IPS-15b (cell line): ENCODE measurements around the gene ABCB10.
"Not testable (repeated sequence)": the region's sequence is repeated elsewhere in the genome, so short reads cannot be mapped to it uniquely, and the experiment has no call there.

Experiments
- H3K27me3 ChIP-seq: one replicate; pipeline ENCODE4 v1.6.1; 2013; ENCODE audit warnings: low read length; ENCODE audit not compliant: control insufficient read depth, insufficient read depth
- H3K36me3 ChIP-seq: one replicate; pipeline ENCODE4 v1.6.1; 2013; ENCODE audit warnings: low read length; ENCODE audit not compliant: control insufficient read depth, insufficient read depth
- H3K4me1 ChIP-seq: one replicate; pipeline ENCODE4 v1.6.1; 2013; ENCODE audit warnings: mild to moderate bottlenecking, low read length; ENCODE audit not compliant: control insufficient read depth, insufficient read depth
- H3K4me3 ChIP-seq: one replicate; pipeline ENCODE4 v1.5.1; 2013; ENCODE audit warnings: low read depth, low read length
- H3K9ac ChIP-seq: one replicate; pipeline ENCODE4 v1.6.1; 2013; ENCODE audit warnings: low read depth, mild to moderate bottlenecking, low read length
- H3K9me3 ChIP-seq: one replicate; pipeline ENCODE4 v1.6.1; 2013; ENCODE audit warnings: mild to moderate bottlenecking, low read length; ENCODE audit not compliant: control insufficient read depth, insufficient read depth

Gene ABCB10

DNA sequence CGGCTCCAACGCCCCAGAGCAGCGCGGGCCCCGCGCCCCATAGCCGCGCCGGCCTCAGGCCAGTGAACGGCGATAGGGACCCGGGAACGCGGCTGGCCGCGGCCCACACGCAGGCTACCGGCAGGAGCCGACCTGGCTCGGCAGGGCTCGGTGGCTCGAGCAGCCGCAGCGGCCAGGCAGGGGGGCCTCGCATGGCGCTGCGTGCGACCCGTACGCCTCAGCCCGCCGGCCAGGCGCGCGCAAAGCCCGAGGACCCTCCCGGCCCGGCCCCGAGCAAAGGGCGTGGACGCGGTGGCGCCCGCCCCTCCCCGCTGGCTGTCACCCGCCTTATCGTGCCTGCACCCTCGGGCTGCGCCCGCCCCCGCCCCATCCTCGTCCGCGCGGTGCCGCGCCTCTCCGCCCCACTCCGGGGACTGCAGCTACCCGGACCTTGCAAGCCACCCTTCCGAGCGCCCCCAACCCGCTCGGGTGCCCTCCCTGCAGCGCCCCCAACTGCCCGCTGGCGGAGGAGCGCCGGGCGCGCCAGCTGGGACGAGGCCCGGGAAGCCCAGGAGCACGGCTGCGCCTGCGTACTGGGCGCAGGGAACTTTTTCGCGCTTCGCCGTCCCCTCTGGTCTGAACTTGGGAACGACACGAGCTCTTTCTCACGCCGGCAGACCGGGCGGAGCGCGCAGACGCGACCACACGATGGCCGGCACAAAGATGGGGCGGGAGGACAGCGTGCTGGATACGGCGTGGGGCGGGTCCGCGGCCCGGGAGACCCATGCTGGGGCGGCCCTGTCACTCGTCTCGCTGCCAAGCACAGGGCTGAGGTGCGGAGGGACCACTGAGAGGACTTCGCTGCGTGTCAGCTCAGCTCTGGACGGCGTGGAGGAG, at the start of gene ABCB10:
Gene ABCB10, minus strand, starts transcription at position 248 of the 876 bp plus-strand sequence. Its CDS starts 55 bp downstream, at position 193.
- Histone ChIP-seq H3K27me3 (no peaks in the 10 kb centered on the region), H3K9ac (no peak within 1 kb of the TSS), H3K4me1 (no peaks in the 10 kb centered on the region), H3K4me3 (peak within 1 kb of the TSS; percentile 62), H3K9me3 (no peaks in the 10 kb centered on the region), H3K36me3 (no peaks in the 10 kb centered on the region)

- H3K9me3 ChIP-seq, result no peaks in the 10 kb centered on the region
- no peaks in the 10 kb centered on the region for H3K4me1 ChIP-seq
- H3K9ac ChIP-seq, result no peak overlapping the region
- H3K27me3 ChIP-seq, result no peaks in the 10 kb centered on the region
- no peak overlapping the region for H3K4me3 ChIP-seq
- H3K36me3 ChIP-seq, result no peaks in the 10 kb centered on the region
Observed at GRCh38 chr1:229607370-229607769, 48.9 kb upstream of the ABCB10 start.

DNA sequence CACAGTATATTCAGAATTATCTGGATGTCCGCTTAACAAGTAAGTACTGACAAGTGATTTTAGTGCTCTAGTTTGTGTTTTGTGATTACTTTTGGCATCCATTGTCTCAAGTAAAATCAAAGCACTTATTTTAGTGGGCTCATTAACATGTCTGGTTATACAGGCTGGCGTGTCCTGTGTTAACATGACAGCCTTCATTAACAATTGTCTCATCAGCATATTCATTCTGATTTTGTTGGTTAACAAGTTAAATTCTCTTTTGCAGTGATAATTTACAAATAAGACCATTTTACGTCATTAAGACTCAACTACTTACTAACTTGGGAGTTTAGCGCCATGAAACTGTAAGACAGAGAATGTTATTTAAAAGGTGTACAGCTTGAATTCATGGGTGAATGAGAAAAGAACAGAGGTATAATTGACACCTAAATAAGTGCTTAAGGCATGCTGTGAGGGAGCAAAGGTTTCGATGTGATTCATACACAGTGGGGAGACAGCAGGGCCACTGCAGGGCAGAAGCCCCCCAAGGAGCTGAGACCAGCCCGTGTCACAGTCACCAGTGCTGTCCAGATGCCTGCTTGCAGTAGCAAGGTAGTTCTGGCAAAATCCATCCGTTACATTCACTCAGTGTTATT, 45.0 kb upstream of the ABCB10 start:
- Histone ChIP-seq H3K36me3 (no peaks in the 10 kb centered on the region), H3K4me1 (no peaks in the 10 kb centered on the region), H3K4me3 (no peak overlapping the region), H3K9ac (no peak overlapping the region), H3K9me3 (no peaks in the 10 kb centered on the region), H3K27me3 (no peaks in the 10 kb centered on the region)

DNA sequence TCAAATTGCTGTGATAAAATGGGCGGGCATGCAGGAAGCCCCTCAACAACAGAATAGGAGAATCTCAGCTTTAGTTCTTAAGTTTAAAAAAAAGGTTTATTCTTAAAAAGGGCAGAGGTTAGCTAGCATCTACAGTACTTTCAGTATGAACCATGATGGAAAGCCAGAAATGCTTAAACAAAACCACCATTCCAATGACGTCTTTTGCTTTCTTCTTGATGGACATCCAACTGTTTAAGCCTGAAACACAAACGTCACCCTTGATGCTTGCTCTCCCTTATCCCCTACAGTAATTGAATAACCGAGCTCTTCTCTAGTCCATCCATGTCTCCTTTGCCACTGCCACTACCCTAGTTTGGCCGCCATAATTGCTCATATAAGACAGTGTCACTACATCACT, 41.7 kb upstream of the ABCB10 start:
- no peaks in the 10 kb centered on the region for H3K36me3 ChIP-seq
- H3K9me3 ChIP-seq, result no peaks in the 10 kb centered on the region
- H3K4me1 ChIP-seq, result no peaks in the 10 kb centered on the region
- H3K4me3 ChIP-seq, result no peak overlapping the region
- H3K27me3 ChIP-seq, result no peaks in the 10 kb centered on the region
- H3K9ac ChIP-seq, result no peak overlapping the region

DNA sequence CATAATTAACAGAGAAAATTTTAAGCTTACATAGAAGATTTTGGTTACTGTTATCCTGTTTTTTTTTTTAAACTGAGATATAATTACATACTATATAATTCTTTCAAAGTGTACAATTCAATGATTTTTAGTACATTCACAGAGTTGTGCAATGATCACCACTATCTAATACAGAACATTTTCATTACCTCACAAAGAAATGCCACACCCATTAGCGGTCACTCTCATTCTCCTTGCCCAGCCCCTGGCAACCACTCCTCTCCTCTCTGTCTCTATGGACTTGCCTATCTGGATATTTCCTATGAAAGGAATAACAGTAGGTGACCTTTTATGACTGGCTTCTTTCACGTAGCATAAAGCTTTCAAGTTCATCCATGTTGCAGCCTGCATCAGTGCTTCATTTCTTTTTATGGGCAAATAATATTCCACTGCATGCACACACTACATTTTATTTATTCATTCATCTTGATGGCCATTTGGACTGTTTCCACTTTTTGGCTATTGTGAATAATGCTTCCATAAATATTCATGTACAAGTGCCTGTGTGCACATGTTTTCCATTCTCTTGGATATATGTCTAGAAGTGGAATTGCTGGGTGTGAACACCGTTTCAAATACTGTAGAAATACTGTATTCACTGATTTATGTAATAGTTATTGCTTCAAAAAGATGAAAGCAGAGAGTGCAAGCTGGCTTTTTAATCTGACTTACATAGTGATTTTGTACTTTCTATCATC, 40.9 kb upstream of the ABCB10 start:
- Histone ChIP-seq H3K27me3 (no peaks in the 10 kb centered on the region), H3K36me3 (no peaks in the 10 kb centered on the region), H3K9me3 (no peaks in the 10 kb centered on the region), H3K9ac (no peak overlapping the region), H3K4me1 (no peaks in the 10 kb centered on the region), H3K4me3 (no peak overlapping the region)

DNA sequence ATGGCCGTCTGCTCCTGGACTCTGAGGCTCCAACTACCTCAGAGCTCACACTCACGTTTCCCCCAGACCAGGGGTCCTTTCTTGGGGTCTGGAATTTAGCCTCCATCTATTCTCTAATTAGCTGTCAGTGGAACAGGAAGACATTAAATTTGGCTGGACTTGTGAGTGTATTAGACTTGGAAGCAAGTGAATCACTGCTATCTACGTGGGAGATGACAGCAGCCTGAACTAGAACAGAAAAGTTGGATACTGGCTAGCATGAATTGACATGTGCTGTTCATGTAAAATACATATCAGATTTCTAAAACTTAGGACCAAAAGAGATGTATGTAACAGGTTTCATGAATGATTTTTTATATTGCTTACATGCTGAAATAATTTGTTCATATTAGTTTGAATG, 39.4 kb upstream of the ABCB10 start:
- Histone ChIP-seq H3K36me3 (peaks cover 2% of the 10 kb centered on the region), H3K9ac (no peak overlapping the region), H3K9me3 (no peaks in the 10 kb centered on the region), H3K27me3 (no peaks in the 10 kb centered on the region), H3K4me1 (no peaks in the 10 kb centered on the region), H3K4me3 (no peak overlapping the region)

GRCh38 chr1:229596925-229597699, 38.6 kb upstream of the ABCB10 start:
- Histone ChIP-seq H3K27me3 (no peaks in the 10 kb centered on the region), H3K9me3 (no peaks in the 10 kb centered on the region), H3K36me3 (peaks cover 2% of the 10 kb centered on the region), H3K4me3 (no peak overlapping the region), H3K4me1 (no peaks in the 10 kb centered on the region), H3K9ac (no peak overlapping the region)

GRCh38 chr1:229595876-229596275, 37.4 kb upstream of the ABCB10 start:
- H3K4me3 ChIP-seq, H3K36me3 ChIP-seq: not testable (repeated sequence)

GRCh38 chr1:229594227-229595008, 35.9 kb upstream of the ABCB10 start:
- Histone ChIP-seq H3K4me1 (no peaks in the 10 kb centered on the region), H3K4me3 (no peak overlapping the region), H3K9me3 (no peaks in the 10 kb centered on the region), H3K9ac (no peak overlapping the region), H3K27me3 (no peaks in the 10 kb centered on the region), H3K36me3 (peaks cover 2% of the 10 kb centered on the region)

More at GRCh38 chr1:229595876-229596275, 37.4 kb upstream of the ABCB10 start:
- not testable (repeated sequence) for H3K9me3 ChIP-seq, H3K9ac ChIP-seq, H3K4me1 ChIP-seq, H3K27me3 ChIP-seq

DNA sequence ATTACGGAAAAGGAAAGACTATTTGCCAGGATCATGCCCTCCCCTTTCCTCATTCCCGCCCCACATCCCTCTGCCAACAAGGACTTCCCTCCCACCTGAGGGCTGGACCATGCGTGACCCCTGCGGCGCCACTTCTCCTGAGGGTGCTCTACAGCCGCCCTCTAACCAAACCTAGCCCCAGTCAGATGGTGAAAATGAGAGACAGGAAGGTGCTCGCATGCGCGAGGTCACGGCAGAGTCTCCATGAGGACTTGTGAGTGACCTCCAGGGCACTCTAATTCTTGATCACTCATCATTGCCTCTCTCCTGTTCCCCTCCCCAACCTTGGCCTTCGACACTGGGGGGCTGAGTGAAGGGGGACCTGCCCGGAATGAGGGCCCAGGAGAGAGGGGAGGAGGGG, 35.3 kb upstream of the ABCB10 start:
- H3K36me3 ChIP-seq, result peaks cover 2% of the 10 kb centered on the region
- no peaks in the 10 kb centered on the region for H3K4me1 ChIP-seq
- no peak overlapping the region for H3K9ac ChIP-seq
- H3K4me3 ChIP-seq, result no peak overlapping the region
- H3K9me3 ChIP-seq, result no peaks in the 10 kb centered on the region
- H3K27me3 ChIP-seq, result no peaks in the 10 kb centered on the region

DNA sequence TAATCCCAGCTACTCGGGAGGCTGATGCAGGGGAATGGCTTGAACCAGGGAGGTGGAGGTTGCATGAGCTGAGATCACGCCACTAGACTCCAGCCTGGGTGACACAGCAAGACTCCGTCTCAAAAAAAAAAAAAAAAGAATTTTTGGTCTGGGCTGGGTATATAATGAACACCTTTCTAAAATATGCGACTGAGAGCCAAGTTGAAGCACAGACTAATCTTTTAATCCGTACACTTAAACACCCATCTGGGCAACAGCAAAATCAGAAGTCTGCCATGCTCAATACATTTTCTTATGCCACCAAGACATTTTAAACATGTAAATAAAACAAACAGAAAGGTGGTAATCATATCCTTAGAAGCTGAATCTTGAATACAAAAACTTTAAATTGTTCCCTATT, 31.6 kb upstream of the ABCB10 start:
- Histone ChIP-seq H3K36me3 (peaks cover 2% of the 10 kb centered on the region), H3K4me1 (no peaks in the 10 kb centered on the region), H3K9me3 (no peaks in the 10 kb centered on the region), H3K9ac (no peak overlapping the region), H3K27me3 (no peaks in the 10 kb centered on the region), H3K4me3 (no peak overlapping the region)
